ENCODE results near the gene CEP41.

- TF ChIP-seq EP300 (IDR thresholded peaks at IDR 0.05) = peak in 1 of 2 donors; percentile 34
- TF ChIP-seq CTCF (IDR thresholded peaks at IDR 0.05) = no peak
- no peak for TF ChIP-seq POLR2A (IDR thresholded peaks at IDR 0.05)
Observed at GRCh38 chr7:130352194-130353074, 88.4 kb downstream of the CEP41 start.
